NCI-H226 (cell line): ENCODE measurements around the gene BICD1.

ENCODE experiments used
- DNase-seq: peaks from one replicate; pipeline ENCODE4 v3.0.0-alpha.2; 2015

The BICD1 gene

GRCh38 chr12:32104572-32105355 lies 1.9 kb upstream of the BICD1 start:
- DNase-seq = no peak

DNA sequence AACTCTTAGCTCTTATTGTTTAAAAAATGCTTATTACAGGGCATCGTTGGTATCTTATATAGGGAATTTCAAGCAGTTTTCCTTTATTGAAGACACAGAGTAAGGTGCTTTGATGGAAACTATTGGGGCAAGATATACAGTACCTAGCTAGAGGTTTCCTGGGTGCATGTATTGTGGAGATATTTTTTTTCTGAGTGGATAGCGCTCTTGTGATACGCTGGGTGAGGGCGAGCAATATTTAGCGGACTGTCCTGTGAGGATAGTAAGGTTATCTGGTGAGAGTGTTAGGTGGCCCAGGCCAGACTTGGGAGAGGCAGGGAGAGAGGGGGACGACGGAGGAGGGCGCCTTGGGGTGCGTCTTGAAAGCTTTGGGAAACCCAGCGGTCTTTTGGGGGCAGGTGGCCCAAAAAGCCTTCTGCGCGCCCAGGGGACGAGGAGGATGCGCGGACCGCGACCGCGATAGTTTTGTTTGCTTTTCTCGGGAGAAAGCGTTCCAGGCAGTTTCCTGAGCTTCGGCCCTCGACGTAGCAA lies 596 bp upstream of the BICD1 start:
- no peak for DNase-seq

- peak; percentile 59 for DNase-seq
These were observed 966 bp downstream of the BICD1 start for GRCh38 chr12:32107359-32108267.

GRCh38 chr12:32108787-32109186 lies 2.1 kb downstream of the BICD1 start:
- DNase-seq = no peak

- no peak for DNase-seq
These were observed 3.8 kb downstream of the BICD1 start for GRCh38 chr12:32110417-32110816.

DNA sequence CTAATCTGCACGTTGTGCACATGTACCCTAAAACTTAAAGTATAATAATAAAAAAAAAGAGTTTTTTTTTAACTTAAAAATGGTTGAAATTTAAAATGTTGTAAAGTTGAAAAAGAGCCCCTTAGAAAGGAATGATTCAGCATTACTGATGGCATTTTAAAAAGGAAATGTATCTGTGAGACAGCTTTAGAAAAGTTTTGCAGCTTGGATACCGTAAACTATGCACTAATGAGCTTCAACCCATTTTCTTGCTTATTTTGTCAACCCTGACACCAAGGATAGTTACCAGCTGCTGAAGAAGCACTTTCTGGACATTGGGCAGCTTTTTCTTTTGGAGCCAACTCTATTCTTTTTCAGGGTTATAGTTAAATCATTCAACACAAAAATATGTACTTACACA lies 4.3 kb downstream of the BICD1 start:
- no peak for DNase-seq

DNA sequence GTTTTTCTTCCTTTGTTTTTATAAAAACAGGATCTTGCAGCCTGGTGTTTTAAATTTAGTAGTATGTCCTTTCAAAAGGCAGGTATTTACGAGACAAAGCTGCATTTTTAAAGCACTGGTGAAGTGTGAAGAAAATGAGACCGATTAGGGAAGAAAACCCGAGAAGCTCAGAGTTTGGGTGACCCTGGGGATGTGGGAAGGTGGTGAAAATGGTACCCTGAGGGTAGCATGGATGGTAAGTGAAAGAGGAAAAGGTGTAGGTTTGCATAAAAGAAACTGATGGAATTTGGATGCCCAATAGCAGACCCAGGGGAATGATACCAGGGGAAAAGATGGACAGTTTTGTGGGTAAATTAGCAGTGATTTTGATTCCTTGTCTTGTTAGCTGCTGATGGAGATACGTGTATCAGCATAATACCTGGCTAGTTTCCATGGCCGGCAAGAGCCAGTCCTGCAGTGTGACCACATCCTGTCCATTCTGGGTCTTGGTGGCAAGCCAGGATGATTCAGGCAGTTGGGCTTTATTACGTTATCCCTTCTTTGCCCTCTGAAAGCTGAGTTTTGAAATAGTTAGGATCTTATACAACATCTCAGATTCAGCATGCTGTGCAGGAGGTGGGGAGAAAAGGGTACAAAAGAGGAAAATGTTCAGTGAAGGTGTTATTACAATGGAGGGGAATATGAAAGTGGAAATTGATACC lies 8.9 kb downstream of the BICD1 start:
- DNase-seq = peak; percentile 97

GRCh38 chr12:32116897-32117296 lies 10.2 kb downstream of the BICD1 start:
- peak; percentile 55 for DNase-seq

DNA sequence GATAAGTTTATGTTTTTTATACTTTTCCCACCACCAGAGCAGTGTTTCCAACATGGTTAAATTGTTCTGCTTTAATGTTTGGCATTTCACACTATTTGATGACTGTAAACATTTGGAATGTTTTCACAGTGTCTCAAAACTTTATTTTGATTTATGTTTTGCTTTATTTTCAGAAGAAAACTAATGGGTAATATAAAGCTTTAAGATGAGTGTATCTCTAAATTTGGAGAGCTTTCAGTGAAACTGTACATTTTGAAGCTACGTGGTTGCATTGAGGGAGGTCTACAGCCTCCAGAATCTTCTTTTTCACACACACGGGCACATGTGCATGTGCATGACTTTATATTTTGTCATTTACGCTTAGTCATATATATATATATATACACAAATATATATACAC lies 10.7 kb downstream of the BICD1 start:
- no peak for DNase-seq

- DNase-seq = no peak
These were observed 12.2 kb downstream of the BICD1 start for GRCh38 chr12:32118806-32119205.

- no peak for DNase-seq
These were observed 13.8 kb downstream of the BICD1 start for GRCh38 chr12:32120419-32120818.

DNA sequence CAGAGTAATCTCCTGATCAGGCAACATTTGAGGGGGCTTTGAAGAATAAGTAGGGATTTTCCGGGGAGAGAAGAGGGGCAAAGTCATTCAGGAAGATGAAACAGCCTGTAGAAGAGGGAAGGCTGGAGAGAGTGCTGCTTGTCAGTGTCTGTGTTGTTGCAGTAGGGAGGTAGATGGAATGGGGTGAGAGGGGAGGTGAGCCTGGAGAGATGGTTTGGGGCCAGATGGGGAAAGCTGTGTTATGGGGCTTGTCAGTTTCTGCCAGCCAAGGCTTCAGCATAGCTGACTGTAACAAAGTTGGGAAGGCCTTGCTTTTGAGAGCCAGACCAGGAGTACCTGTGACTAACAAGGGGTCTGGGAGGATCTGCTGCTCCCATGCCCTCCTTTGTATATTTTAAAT lies 18.0 kb downstream of the BICD1 start:
- DNase-seq = no peak

DNA sequence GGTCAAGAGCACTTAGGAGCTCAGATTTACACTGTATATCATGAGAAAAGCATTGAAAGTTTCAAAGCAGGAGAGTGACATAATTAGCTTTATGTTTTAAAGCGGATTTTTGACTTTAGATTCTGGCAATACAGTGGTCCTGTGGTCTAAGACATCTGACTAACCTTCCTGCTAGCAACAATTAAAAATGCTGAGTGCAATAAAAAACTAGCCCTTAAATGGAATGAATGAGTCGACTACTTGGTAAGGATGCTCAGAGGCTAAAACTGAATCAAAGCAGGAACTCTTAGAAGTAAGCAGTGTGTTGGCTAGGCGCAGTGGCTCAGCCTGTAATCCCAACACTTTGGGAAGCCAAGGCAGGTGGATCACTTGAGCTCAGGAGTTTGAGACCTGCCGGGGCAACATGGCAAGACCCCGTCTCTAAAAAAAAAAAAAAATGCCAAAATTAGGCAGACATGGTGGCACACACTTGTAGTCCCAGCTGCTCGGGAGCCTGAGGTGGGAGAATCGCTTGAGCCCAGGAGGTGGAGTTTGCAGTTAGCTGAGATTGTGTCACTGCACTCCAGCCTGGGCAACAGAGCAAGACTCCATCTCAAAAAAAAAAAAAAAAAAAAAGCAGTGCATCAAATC lies 18.9 kb downstream of the BICD1 start:
- DNase-seq = peak; percentile 42

DNA sequence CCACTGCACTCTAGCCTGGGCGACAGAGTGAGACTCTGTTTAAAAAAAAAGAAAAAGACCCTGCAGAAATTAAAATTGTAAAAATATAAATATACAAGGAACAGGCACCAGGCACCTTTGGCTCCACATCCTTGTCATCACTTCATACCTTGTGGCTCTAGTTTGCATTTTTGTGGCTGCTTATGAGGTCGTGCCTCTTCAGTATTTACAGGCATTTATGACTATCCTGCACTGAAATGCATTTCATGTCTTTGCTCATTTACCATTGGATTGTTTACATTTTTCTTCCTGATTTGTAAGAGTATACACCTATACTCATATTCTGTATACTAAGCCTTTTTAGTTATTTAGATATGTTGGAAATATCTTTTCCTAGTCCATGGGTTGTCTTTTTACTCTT lies 20.1 kb downstream of the BICD1 start:
- DNase-seq = peak; percentile 49

GRCh38 chr12:32131666-32132065 lies 25.0 kb downstream of the BICD1 start:
- no peak for DNase-seq

DNA sequence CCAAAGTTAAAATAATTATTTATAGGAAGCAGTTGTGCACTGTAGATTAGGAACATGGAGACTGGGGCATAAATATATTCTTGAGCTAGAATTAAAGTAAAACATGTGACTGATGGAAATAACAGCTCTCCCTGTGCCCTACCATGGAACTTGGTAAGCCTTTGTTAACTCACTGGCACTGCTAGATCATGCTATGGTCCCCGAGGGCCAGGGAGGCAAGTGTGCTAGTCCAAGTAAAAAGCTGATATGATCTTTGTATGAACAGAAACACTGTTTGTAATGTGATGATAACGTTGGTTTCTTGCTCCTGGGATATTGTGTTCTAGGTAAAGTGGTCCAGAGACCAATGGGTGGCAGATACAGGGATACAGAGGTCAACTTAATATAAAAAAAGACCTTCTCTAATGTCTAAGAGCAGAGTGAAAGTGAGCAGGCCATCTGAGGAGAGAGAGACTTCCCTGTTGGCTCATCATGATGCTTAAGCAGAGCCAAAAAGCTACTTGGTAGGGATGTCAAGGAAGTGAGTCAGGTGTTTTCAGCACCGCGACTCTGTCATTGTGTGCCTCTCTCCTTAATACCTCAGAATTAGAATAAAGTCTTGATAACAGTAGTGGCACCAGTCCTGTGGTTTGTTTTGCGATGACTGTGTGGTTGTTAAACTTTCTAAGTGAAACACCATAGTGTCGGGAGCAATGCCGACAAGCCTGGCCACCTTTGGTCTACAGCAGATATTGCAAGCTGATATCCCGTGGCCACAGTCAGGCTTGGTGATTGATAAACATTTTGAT lies 27.6 kb downstream of the BICD1 start:
- peak; percentile 14 for DNase-seq

DNA sequence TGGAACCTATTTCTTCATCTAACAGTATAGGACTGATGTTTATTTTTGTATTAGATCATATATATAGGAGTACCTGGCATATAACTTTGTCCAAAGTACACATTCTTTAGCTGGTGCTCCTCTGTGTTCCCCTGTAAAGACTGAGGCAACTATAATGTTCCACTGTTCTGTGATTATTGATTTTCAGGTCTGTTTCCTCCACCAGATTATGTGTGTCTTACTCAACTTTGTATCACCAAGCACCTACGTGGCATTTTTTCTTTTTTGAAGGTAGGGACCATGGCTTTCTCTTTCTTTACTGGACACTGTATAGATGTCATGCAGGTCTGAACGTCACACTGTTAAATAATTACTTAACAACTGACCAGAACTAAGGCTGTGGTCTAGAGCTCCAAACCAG lies 29.3 kb downstream of the BICD1 start:
- DNase-seq = no peak

- no peak for DNase-seq
These were observed 29.8 kb downstream of the BICD1 start for GRCh38 chr12:32136404-32136803.

DNA sequence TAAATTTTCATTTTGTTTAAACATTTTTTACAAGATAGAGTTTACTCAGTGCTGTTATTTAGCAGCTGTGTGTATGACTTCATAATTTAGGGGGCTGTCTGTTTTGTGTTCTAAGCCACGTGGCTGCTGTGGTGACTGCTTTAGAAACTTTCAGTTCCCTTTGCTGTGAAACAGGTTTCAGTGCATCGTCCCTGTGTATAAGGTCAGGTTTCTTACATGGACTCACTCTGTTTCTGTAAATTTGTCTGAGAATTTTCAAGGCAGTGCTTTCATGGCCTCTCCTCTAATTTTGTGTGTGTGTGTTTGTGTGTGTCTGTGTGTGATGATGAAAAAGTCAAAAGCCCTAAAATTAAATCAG lies 32.4 kb downstream of the BICD1 start:
- DNase-seq = no peak

DNA sequence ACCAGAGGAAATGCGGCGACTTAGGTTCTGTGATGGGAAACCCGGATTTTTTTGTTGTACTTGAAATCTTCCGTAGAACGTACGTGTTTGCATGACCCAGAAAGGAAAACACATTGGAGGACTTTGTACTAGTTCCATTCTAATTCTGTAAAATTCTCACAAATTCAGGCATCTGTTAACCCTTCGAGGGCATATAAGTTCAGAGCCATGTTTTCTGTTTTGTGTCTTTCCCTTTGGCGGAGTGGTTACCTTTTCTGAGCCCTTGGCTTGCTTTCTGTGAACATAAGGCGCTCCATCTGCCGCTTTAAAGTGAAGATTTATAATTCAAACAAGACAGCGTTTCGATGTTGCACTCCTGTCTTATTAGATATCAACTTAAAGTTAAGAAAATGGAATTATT lies 34.2 kb downstream of the BICD1 start:
- no peak for DNase-seq

DNA sequence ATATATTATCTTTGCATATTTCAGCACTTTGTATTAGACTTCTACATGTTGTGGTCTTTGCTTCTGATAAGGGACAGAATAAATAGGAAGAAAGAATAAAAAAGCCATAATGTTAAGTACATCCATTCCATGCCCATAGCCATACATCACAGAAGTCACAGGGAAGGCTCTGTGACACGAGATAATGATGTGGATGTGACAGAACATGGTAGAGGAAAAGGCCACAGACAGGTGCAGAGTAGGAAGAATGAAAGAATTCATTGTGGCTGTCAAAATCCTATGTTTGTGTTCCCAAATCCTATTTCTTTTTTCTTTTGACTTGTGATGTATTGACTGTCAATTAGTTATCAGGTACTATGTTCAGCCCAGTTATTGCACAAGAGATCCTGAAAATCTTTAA lies 38.4 kb downstream of the BICD1 start:
- no peak for DNase-seq
